ENCODE measurements around the gene CAPN8. TPM values are rescaled to one million over a fixed set of nuclear protein-coding genes. Genes with fewer than 3 reads are reported as not detected.

The CAPN8 gene
- total and polyA plus RNA-seq, 3 donors from 2014 or later = 1.4 to 4.3 (median 3.2) TPM

- Histone ChIP-seq H3K4me1 (peaks cover 6% of the 10 kb centered on the region), H3K4me3 (no peak overlapping the region), H3K9me3 (no peaks in the 10 kb centered on the region), H3K27me3 (no peaks in the 10 kb centered on the region), H3K27ac (no peak overlapping the region), H3K36me3 (ENCODE audit: low read depth, missing control alignments) (no peaks in the 10 kb centered on the region)
- no peak for TF ChIP-seq CTCF (IDR thresholded peaks at IDR 0.05)
- no peak for TF ChIP-seq POLR2A (IDR thresholded peaks at IDR 0.05)
- WGBS, 2 donors = 79 to 86% methylated on average over 4 of the region's 4 CpGs
- intact Hi-C loops (cut with DNase I; ENCODE audit: low total_unique reads) = no loop called here
- DNase-seq = no peak
These were observed 25.6 kb upstream of the CAPN8 start for GRCh38 chr1:223691121-223691520.

GRCh38 chr1:223684488-223684792 lies 18.9 kb upstream of the CAPN8 start:
- intact Hi-C loops (cut with DNase I; ENCODE audit: low total_unique reads) = loop anchor here (10.0 kb wide), 1 partner anchor 550 kb away; no protein-coding TSS in a partner anchor
- DNase-seq = no peak
- H3K4me1 ChIP-seq = no peaks in the 10 kb centered on the region
- no peak overlapping the region for H3K4me3 ChIP-seq
- H3K27me3 ChIP-seq = no peaks in the 10 kb centered on the region
- H3K9me3 ChIP-seq = no peaks in the 10 kb centered on the region
- 86% methylated on average over 3 of the region's 3 CpGs for WGBS, 2 donors
- H3K27ac ChIP-seq = no peak overlapping the region
- no peaks in the 10 kb centered on the region for H3K36me3 ChIP-seq (ENCODE audit: low read depth, missing control alignments)
- TF ChIP-seq POLR2A (IDR thresholded peaks at IDR 0.05) = no peak
- TF ChIP-seq CTCF (IDR thresholded peaks at IDR 0.05) = no peak

- H3K27ac ChIP-seq = no peak overlapping the region
- intact Hi-C loops (cut with DNase I; ENCODE audit: low total_unique reads) = loop anchor here (10.0 kb wide), 1 partner anchor 549 kb away; no protein-coding TSS in a partner anchor
- DNase-seq = peak; percentile 67
- H3K27me3 ChIP-seq = no peaks in the 10 kb centered on the region
- no peak overlapping the region for H3K4me3 ChIP-seq
- no peaks in the 10 kb centered on the region for H3K9me3 ChIP-seq
- no peaks in the 10 kb centered on the region for H3K4me1 ChIP-seq
- H3K36me3 ChIP-seq (ENCODE audit: low read depth, missing control alignments) = no peaks in the 10 kb centered on the region
- 74 to 75% methylated on average over 9 of the region's 9 CpGs for WGBS, 2 donors
- peak; percentile 51 to 61 (median 53) for TF ChIP-seq CTCF (IDR thresholded peaks at IDR 0.05)
- TF ChIP-seq POLR2A (IDR thresholded peaks at IDR 0.05) = no peak
These were observed 18.3 kb upstream of the CAPN8 start for GRCh38 chr1:223683586-223684487.

GRCh38 chr1:223682502-223682901 lies 17.0 kb upstream of the CAPN8 start:
- 93 to 98% methylated on average over 3 of the region's 3 CpGs for WGBS, 2 donors
- Histone ChIP-seq H3K27ac (no peak overlapping the region), H3K36me3 (ENCODE audit: low read depth, missing control alignments) (no peaks in the 10 kb centered on the region), H3K4me1 (no peaks in the 10 kb centered on the region), H3K4me3 (no peak overlapping the region), H3K9me3 (no peaks in the 10 kb centered on the region), H3K27me3 (no peaks in the 10 kb centered on the region)
- TF ChIP-seq POLR2A (IDR thresholded peaks at IDR 0.05) (no peak), CTCF (IDR thresholded peaks at IDR 0.05) (no peak)
- intact Hi-C loops (cut with DNase I; ENCODE audit: low total_unique reads) = loop anchor here (10.0 kb wide), 1 partner anchor 548 kb away; no protein-coding TSS in a partner anchor
- DNase-seq = no peak

Measured in testis (tissue), 3 donors.